Spleen (tissue), 7 donors: ENCODE measurements around the gene ZNF862.
"Not testable (repeated sequence)": the region's sequence is repeated elsewhere in the genome, so short reads cannot be mapped to it uniquely, and the experiment has no call there.

Experiments used
- POLR2A ChIP-seq, 3 donors: fragments of 450-650 bp; IDR thresholded peaks; one replicate each; pipeline ENCODE4 v1.5.1; 2017; ENCODE audit warnings: antibody characterized with exemption in 3 of 3, mild to moderate bottlenecking in 1 of 3
- TF ChIP-seq, protein P1 (sequence below), 11 experiments: fragments of 200-600 bp in 7 of 11; fragments of 450-650 bp in 4 of 11; sonication (generic) in 4 of 11; IDR thresholded peaks in 8 of 11; conservative IDR thresholded peaks in 3 of 11; 1 replicate in 7 of 11; 2 replicates in 4 of 11; pipeline versions ENCODE4 v1.4.0 to v1.8.0; 2016 to 2021; ENCODE audit warnings: antibody characterized with exemption in 11 of 11, inconsistent platforms in 4 of 11, mild to moderate bottlenecking in 1 of 11
- donor health status: DM: no; HTN: no; CAD: no; lungs with moderate emphysema.
- donor health status: DM: no; HTN: no; CAD: no.
- donor health status: DM: no; HTN: no; CAD: no.

- TF ChIP-seq, protein P1, sequence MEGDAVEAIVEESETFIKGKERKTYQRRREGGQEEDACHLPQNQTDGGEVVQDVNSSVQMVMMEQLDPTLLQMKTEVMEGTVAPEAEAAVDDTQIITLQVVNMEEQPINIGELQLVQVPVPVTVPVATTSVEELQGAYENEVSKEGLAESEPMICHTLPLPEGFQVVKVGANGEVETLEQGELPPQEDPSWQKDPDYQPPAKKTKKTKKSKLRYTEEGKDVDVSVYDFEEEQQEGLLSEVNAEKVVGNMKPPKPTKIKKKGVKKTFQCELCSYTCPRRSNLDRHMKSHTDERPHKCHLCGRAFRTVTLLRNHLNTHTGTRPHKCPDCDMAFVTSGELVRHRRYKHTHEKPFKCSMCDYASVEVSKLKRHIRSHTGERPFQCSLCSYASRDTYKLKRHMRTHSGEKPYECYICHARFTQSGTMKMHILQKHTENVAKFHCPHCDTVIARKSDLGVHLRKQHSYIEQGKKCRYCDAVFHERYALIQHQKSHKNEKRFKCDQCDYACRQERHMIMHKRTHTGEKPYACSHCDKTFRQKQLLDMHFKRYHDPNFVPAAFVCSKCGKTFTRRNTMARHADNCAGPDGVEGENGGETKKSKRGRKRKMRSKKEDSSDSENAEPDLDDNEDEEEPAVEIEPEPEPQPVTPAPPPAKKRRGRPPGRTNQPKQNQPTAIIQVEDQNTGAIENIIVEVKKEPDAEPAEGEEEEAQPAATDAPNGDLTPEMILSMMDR (IDR thresholded peaks at IDR 0.05 in 8 of 11, conservative IDR thresholded peaks at IDR 0.05 in 3 of 11) = not testable (repeated sequence)
- not testable (repeated sequence) for TF ChIP-seq POLR2A (IDR thresholded peaks at IDR 0.05)
Measured at GRCh38 chr7:149910219-149910618, 72.0 kb downstream of the ZNF862 start.
